Measurements from ENCODE around the gene PDE7B.

- TF ChIP-seq CTCF (conservative IDR thresholded peaks at IDR 0.05; ENCODE audit: low read depth, low read length), result no peak
- no peak for TF ChIP-seq RAD21 (IDR thresholded peaks at IDR 0.05; ENCODE audit: low read length)
- TF ChIP-seq POLR2A (IDR thresholded peaks at IDR 0.05; ENCODE audit: low read depth, low read length), result no peak
- TF ChIP-seq CEBPB (IDR thresholded peaks at IDR 0.05; ENCODE audit: low read depth, low read length), result no peak
These were observed 283.2 kb downstream of the PDE7B start for GRCh38 chr6:136134751-136135150.
